GM12878 (cell line): Measurements from ENCODE around the gene STX4. TPM values are rescaled to one million over a fixed set of nuclear protein-coding genes. Genes with fewer than 3 reads are reported as not detected.

Source experiments
- ATAC-seq: fragments of 200-7000 bp; cut with Tn5 transposase; 3 replicates; pipeline ENCODE4 v1.9.1; 2020; ENCODE audit warnings: mild to moderate bottlenecking, moderate library complexity
- BruUV-seq: library from RNA; stranded (reverse); fragments of 400-500 nt; replicated peaks from 2 replicates; lab custom pipeline; 2021; lab: Mats Ljungman, UMichigan
- CTCF ChIA-PET: fragments of 300-600 bp; sonication (Branson Sonifier 250); formaldehyde crosslinking; extraction: SDS; loops from one replicate; lab custom pipeline; 2021; ENCODE audit warnings: inconsistent platforms; lab: Yijun Ruan, JAX
- POLR2A ChIA-PET: fragments of 350-600 bp; formaldehyde crosslinking; extraction: SDS; loops from one replicate; lab custom pipeline; 2021; ENCODE audit warnings: inconsistent platforms; lab: Charles Lee
- RAD21 ChIA-PET: fragments of 300-600 bp; sonication (Branson Sonifier 250); formaldehyde crosslinking; loops from one replicate; lab custom pipeline; 2023; ENCODE audit warnings: antibody characterized with exemption; ENCODE audit not compliant: unreplicated experiment; lab: Charles Lee
- SMC1A ChIA-PET: fragments of 300-600 bp; sonication (Branson Sonifier 250); formaldehyde crosslinking; loops from one replicate; lab custom pipeline; 2023; ENCODE audit not compliant: unreplicated experiment, uncharacterized antibody; lab: Charles Lee
- DNase-seq: peaks from one replicate; pipeline ENCODE4 v3.0.0-alpha.2; 2011; ENCODE audit warnings: low read depth, low spot score
- FAIRE-seq: peaks from 3 replicates; lab custom pipeline; 2011; peaks lifted over from hg19 to GRCh38; lab: Jason Lieb, UNC
- H2AFZ ChIP-seq: 2 replicates; pipeline ENCODE4 v1.6.0; 2011; ENCODE audit warnings: low read depth, low read length, control low read depth; ENCODE audit not compliant: control insufficient read depth
- H3K27ac ChIP-seq: 2 replicates; pipeline ENCODE4 v1.5.1; 2011; ENCODE audit warnings: control low read depth; ENCODE audit not compliant: control insufficient read depth, insufficient read depth
- H3K27me3 ChIP-seq, 2 experiments: replicated peaks in 1 of 2; 2 replicates each; pipeline versions ENCODE4 v1.6.0 to v1.6.1; 2011; ENCODE audit warnings: low read length in 1 of 2; ENCODE audit not compliant: control insufficient read depth in 2 of 2, insufficient read depth in 2 of 2
- H3K36me3 ChIP-seq, 2 experiments: 2 replicates each; pipeline ENCODE4 v1.5.1; 2011; ENCODE audit warnings: low read length in 1 of 2; ENCODE audit not compliant: control insufficient read depth in 2 of 2, insufficient read depth in 2 of 2
- H3K4me1 ChIP-seq: 2 replicates; pipeline ENCODE4 v1.6.1; 2011; ENCODE audit warnings: mild to moderate bottlenecking, low read length, moderate library complexity, mixed read lengths; ENCODE audit not compliant: control insufficient read depth, insufficient read depth
- H3K4me2 ChIP-seq: 2 replicates; pipeline ENCODE4 v1.6.0; 2011; ENCODE audit warnings: control low read depth; ENCODE audit not compliant: control insufficient read depth, insufficient read depth
- H3K4me3 ChIP-seq: fragments of 200-600 bp; sonication (generic); 2 replicates; pipeline ENCODE4 v1.5.1; 2016
- H3K79me2 ChIP-seq: 2 replicates; pipeline ENCODE4 v1.6.0; 2011; ENCODE audit warnings: low read length; ENCODE audit not compliant: control insufficient read depth, insufficient read depth
- H3K9ac ChIP-seq: 2 replicates; pipeline ENCODE4 v1.8.0; 2011; ENCODE audit warnings: low read length, control low read depth, mixed read lengths; ENCODE audit not compliant: control insufficient read depth, insufficient read depth
- H3K9me3 ChIP-seq: replicated peaks from 3 replicates; pipeline ENCODE4 v1.5.1; 2011; ENCODE audit warnings: mild to moderate bottlenecking, low read length; ENCODE audit not compliant: control insufficient read depth, insufficient read depth
- H4K20me1 ChIP-seq: 2 replicates; pipeline ENCODE4 v1.6.0; 2011; ENCODE audit not compliant: control insufficient read depth, insufficient read depth
- BRCA1 ChIP-seq: IDR thresholded peaks from 2 replicates; pipeline ENCODE4 v1.6.1; 2011; ENCODE audit warnings: low read depth, low read length, improper control_type of control experiment
- CHD2 ChIP-seq: IDR thresholded peaks from 2 replicates; pipeline ENCODE4 v1.6.1; 2011; ENCODE audit warnings: low read depth, low read length, improper control_type of control experiment, borderline replicate concordance
- CHD4 ChIP-seq: fragments of 200-600 bp; sonication (generic); IDR thresholded peaks from 2 replicates; pipeline ENCODE4 v1.6.1; 2016; ENCODE audit warnings: mild to moderate bottlenecking
- GABPA ChIP-seq: IDR thresholded peaks from 2 replicates; pipeline ENCODE4 v1.6.1; 2014; ENCODE audit warnings: antibody characterized with exemption, low read depth, mild to moderate bottlenecking, inconsistent platforms
- KLF5 ChIP-seq: fragments of 450-650 bp; IDR thresholded peaks from 2 replicates; pipeline ENCODE4 v1.6.1; 2014; ENCODE audit warnings: mild to moderate bottlenecking; ENCODE audit not compliant: partially characterized antibody
- NBN ChIP-seq: fragments of 450-650 bp; IDR thresholded peaks from 2 replicates; pipeline ENCODE4 v1.6.1; 2016
- PAX5 ChIP-seq: IDR thresholded peaks from 2 replicates; pipeline ENCODE4 v1.6.1; 2011; ENCODE audit warnings: low read depth, low read length, borderline replicate concordance
- RELA ChIP-seq: fragments of 450-650 bp; IDR thresholded peaks from 2 replicates; pipeline ENCODE4 v1.8.0; 2014; ENCODE audit warnings: borderline replicate concordance; ENCODE audit not compliant: partially characterized antibody
- RUNX3 ChIP-seq: IDR thresholded peaks from 2 replicates; pipeline ENCODE4 v1.6.1; 2012; ENCODE audit warnings: low read length, inconsistent platforms
- STAT1 ChIP-seq: fragments of 450-650 bp; conservative IDR thresholded peaks from 2 replicates; pipeline ENCODE4 v1.6.1; 2014; ENCODE audit warnings: antibody characterized with exemption, mild to moderate bottlenecking
- TAF1 ChIP-seq: IDR thresholded peaks from 2 replicates; pipeline ENCODE4 v1.6.1; 2011; ENCODE audit warnings: mild to moderate bottlenecking, low read depth, low read length, borderline replicate concordance
- TCF7 ChIP-seq: IDR thresholded peaks from 2 replicates; pipeline ENCODE4 v1.6.1; 2014; ENCODE audit warnings: antibody characterized with exemption, borderline replicate concordance
- ZNF274 ChIP-seq: IDR thresholded peaks from one replicate; pipeline ENCODE4 v1.8.0; 2011; ENCODE audit not compliant: insufficient read length, insufficient read depth
- WGBS: methylation state at CpG from one replicate; pipeline ENCODE4 v1.1.6; 2016; ENCODE audit warnings: low lambda C conversion rate; ENCODE audit not compliant: insufficient replicate concordance, insufficient coverage; ENCODE audit errors: missing lambda C conversion rate; 5-methylcytosine and 5-hydroxymethylcytosine counted together
- in situ Hi-C: fragments of 300-500 bp; cut with MboI; formaldehyde crosslinking; loops from 9 replicates; pipeline ENCODE4 v1.14.3; 2018; ENCODE audit warnings: mixed read lengths
- intact Hi-C: fragments of 100-400 bp; cut with micrococcal nuclease; formaldehyde crosslinking; loops from one replicate; pipeline ENCODE4 v1.14.2; 2022; ENCODE audit not compliant: unreplicated experiment
- polyA plus RNA-seq, 11 experiments: library from polyadenylated mRNA; depleted of rRNA in 4 of 11; unstranded in 6 of 11; stranded (reverse) in 5 of 11; fragments of >200 nt; fragmentation: Nextera tagmentation in 4 of 11; fragmentation: Illumina TruSeq in 1 of 11; extraction: Ambion mirVana in 4 of 11; extraction: Trizol in 1 of 11; gene quantifications; 1 replicate in 1 of 11; 2 replicates in 10 of 11; pipeline versions ENCODE4 v1.2.1 to v1.2.3, GENCODE V29; 2011 to 2016; ENCODE audit warnings: inconsistent platforms in 2 of 11, missing spikeins in 2 of 11, low read depth in 1 of 11
- total RNA-seq, 4 experiments: library from RNA; depleted of rRNA in 3 of 4; stranded (reverse); fragments of >200 nt in 3 of 4; fragmentation: Illumina TruSeq in 1 of 4; extraction: Trizol in 1 of 4; gene quantifications; 2 replicates each; pipeline versions ENCODE4 v1.2.1 to v1.2.3, GENCODE V29; 2013 to 2021
- TF ChIP-seq, protein P1 (sequence below): IDR thresholded peaks from 2 replicates; pipeline ENCODE4 v1.6.1; 2011; ENCODE audit warnings: low read depth, low read length, improper control_type of control experiment, borderline replicate concordance
- TF ChIP-seq, protein P2 (sequence below): fragments of 450-650 bp; IDR thresholded peaks from 2 replicates; pipeline ENCODE4 v1.6.1; 2017; ENCODE audit warnings: mild to moderate bottlenecking, moderate library complexity
- TF ChIP-seq, protein P3 (sequence below): fragments of 450-650 bp; IDR thresholded peaks from 2 replicates; pipeline ENCODE4 v1.6.1; 2016; ENCODE audit warnings: mild to moderate bottlenecking
- TF ChIP-seq, protein P4 (sequence below): fragments of 450-650 bp; IDR thresholded peaks from 2 replicates; pipeline ENCODE4 v1.6.1; 2017; ENCODE audit warnings: mild to moderate bottlenecking

STX4 gene
- total and polyA plus RNA-seq, 10 of the 15 experiments (the other 5 are each of a cell fraction or from before 2014, with no cell fraction given), result 3.3 to 37.6 (median 22.6) TPM

DNA sequence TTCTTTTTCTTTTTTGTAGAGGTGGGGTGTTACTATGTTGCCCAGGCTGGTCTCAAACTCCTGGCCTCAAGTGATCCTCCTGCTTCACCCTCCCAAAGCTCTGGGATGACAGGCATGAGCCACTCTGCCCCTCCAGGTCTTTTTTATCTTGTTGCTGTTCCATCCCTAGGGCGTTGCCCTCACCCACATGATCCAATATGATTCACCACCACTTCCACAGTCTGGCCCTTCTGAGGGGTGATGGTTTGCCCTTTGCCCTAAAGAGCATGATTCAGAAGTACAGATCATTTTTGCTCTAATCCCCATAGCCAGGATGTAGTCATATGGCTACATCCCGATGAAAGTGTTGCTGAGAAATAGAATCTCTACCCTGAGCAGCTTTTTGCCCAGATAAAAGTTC lies 18.8 kb downstream of the STX4 start:
- H3K27me3 ChIP-seq, result no peaks in the 10 kb centered on the region
- H3K4me2 ChIP-seq, result no peak overlapping the region
- CTCF ChIA-PET, result no interaction called here
- no peaks in the 10 kb centered on the region for H4K20me1 ChIP-seq
- H3K9me3 ChIP-seq, result no peaks in the 10 kb centered on the region
- in situ Hi-C loops, result no loop called here
- no TSS peak for BruUV-seq
- WGBS, result 61% methylated on average over 2 of the region's 2 CpGs
- intact Hi-C loops, result no loop called here
- SMC1A ChIA-PET, result no interaction called here
- H3K9ac ChIP-seq, result no peak overlapping the region
- no peak for FAIRE-seq
- no peaks in the 10 kb centered on the region for H3K36me3 ChIP-seq
- RAD21 ChIA-PET, result no interaction called here
- no peak for DNase-seq
- no peaks in the 10 kb centered on the region for H3K4me1 ChIP-seq
- no peak; the same call in 2 of the 3 replicates for ATAC-seq
- H3K79me2 ChIP-seq, result no peaks in the 10 kb centered on the region
- H3K27ac ChIP-seq, result no peak overlapping the region
- H3K4me3 ChIP-seq, result no peak overlapping the region
- POLR2A ChIA-PET, result interaction anchor here (0.6 kb wide), 1 partner anchor 16 kb away, joined by 3 read pairs; no protein-coding TSS in a partner anchor
- no peak overlapping the region for H2AFZ ChIP-seq
- TF ChIP-seq RUNX3 (no peak), CHD4 (no peak), KLF5 (no peak), TAF1 (no peak), PAX5 (no peak), RELA (no peak), CHD2 (no peak), STAT1 (no peak), NBN (no peak), GABPA (no peak), BRCA1 (no peak), ZNF274 (no peak), TCF7 (no peak)
- TF ChIP-seq, protein P1, sequence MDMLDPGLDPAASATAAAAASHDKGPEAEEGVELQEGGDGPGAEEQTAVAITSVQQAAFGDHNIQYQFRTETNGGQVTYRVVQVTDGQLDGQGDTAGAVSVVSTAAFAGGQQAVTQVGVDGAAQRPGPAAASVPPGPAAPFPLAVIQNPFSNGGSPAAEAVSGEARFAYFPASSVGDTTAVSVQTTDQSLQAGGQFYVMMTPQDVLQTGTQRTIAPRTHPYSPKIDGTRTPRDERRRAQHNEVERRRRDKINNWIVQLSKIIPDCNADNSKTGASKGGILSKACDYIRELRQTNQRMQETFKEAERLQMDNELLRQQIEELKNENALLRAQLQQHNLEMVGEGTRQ, result no peak
- TF ChIP-seq, protein P2, sequence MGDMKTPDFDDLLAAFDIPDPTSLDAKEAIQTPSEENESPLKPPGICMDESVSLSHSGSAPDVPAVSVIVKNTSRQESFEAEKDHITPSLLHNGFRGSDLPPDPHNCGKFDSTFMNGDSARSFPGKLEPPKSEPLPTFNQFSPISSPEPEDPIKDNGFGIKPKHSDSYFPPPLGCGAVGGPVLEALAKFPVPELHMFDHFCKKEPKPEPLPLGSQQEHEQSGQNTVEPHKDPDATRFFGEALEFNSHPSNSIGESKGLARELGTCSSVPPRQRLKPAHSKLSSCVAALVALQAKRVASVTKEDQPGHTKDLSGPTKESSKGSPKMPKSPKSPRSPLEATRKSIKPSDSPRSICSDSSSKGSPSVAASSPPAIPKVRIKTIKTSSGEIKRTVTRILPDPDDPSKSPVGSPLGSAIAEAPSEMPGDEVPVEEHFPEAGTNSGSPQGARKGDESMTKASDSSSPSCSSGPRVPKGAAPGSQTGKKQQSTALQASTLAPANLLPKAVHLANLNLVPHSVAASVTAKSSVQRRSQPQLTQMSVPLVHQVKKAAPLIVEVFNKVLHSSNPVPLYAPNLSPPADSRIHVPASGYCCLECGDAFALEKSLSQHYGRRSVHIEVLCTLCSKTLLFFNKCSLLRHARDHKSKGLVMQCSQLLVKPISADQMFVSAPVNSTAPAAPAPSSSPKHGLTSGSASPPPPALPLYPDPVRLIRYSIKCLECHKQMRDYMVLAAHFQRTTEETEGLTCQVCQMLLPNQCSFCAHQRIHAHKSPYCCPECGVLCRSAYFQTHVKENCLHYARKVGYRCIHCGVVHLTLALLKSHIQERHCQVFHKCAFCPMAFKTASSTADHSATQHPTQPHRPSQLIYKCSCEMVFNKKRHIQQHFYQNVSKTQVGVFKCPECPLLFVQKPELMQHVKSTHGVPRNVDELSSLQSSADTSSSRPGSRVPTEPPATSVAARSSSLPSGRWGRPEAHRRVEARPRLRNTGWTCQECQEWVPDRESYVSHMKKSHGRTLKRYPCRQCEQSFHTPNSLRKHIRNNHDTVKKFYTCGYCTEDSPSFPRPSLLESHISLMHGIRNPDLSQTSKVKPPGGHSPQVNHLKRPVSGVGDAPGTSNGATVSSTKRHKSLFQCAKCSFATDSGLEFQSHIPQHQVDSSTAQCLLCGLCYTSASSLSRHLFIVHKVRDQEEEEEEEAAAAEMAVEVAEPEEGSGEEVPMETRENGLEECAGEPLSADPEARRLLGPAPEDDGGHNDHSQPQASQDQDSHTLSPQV, result no peak
- TF ChIP-seq, protein P3, sequence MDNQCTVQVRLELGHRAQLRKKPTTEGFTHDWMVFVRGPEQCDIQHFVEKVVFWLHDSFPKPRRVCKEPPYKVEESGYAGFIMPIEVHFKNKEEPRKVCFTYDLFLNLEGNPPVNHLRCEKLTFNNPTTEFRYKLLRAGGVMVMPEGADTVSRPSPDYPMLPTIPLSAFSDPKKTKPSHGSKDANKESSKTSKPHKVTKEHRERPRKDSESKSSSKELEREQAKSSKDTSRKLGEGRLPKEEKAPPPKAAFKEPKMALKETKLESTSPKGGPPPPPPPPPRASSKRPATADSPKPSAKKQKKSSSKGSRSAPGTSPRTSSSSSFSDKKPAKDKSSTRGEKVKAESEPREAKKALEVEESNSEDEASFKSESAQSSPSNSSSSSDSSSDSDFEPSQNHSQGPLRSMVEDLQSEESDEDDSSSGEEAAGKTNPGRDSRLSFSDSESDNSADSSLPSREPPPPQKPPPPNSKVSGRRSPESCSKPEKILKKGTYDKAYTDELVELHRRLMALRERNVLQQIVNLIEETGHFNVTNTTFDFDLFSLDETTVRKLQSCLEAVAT, result no peak
- TF ChIP-seq, protein P4, sequence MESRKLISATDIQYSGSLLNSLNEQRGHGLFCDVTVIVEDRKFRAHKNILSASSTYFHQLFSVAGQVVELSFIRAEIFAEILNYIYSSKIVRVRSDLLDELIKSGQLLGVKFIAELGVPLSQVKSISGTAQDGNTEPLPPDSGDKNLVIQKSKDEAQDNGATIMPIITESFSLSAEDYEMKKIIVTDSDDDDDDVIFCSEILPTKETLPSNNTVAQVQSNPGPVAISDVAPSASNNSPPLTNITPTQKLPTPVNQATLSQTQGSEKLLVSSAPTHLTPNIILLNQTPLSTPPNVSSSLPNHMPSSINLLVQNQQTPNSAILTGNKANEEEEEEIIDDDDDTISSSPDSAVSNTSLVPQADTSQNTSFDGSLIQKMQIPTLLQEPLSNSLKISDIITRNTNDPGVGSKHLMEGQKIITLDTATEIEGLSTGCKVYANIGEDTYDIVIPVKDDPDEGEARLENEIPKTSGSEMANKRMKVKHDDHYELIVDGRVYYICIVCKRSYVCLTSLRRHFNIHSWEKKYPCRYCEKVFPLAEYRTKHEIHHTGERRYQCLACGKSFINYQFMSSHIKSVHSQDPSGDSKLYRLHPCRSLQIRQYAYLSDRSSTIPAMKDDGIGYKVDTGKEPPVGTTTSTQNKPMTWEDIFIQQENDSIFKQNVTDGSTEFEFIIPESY, result no peak
